ENCODE measurements around the gene MDFIC.

MDFIC gene

GRCh38 chr7:114979803-114980507 is 58.1 kb downstream of the MDFIC start:
- Histone ChIP-seq H3K9ac (ENCODE audit: low read depth, low read length) (no peak overlapping the region), H3K27ac (ENCODE audit: low read length) (no peak overlapping the region), H3K9me3 (ENCODE audit: insufficient read depth, low read depth, low read length) (no peaks in the 10 kb centered on the region), H3K27me3 (ENCODE audit: insufficient read depth, low read length) (no peaks in the 10 kb centered on the region), H3K4me1 (ENCODE audit: insufficient read depth, low read length) (peaks cover 17% of the 10 kb centered on the region), H3K36me3 (ENCODE audit: insufficient read depth, low read depth, low read length) (no peaks in the 10 kb centered on the region), H3K4me3 (ENCODE audit: low read length) (no peak overlapping the region)

- no peak overlapping the region for H3K9ac ChIP-seq (ENCODE audit: low read depth, low read length)
- H3K4me1 ChIP-seq (ENCODE audit: insufficient read depth, low read length) = peaks cover 17% of the 10 kb centered on the region
- no peak overlapping the region for H3K27ac ChIP-seq (ENCODE audit: low read length)
- H3K27me3 ChIP-seq (ENCODE audit: insufficient read depth, low read length) = no peaks in the 10 kb centered on the region
- no peaks in the 10 kb centered on the region for H3K9me3 ChIP-seq (ENCODE audit: insufficient read depth, low read depth, low read length)
- no peak overlapping the region for H3K4me3 ChIP-seq (ENCODE audit: low read length)
- no peaks in the 10 kb centered on the region for H3K36me3 ChIP-seq (ENCODE audit: insufficient read depth, low read depth, low read length)
Observed at GRCh38 chr7:114981323-114981722, 59.4 kb downstream of the MDFIC start.

DNA sequence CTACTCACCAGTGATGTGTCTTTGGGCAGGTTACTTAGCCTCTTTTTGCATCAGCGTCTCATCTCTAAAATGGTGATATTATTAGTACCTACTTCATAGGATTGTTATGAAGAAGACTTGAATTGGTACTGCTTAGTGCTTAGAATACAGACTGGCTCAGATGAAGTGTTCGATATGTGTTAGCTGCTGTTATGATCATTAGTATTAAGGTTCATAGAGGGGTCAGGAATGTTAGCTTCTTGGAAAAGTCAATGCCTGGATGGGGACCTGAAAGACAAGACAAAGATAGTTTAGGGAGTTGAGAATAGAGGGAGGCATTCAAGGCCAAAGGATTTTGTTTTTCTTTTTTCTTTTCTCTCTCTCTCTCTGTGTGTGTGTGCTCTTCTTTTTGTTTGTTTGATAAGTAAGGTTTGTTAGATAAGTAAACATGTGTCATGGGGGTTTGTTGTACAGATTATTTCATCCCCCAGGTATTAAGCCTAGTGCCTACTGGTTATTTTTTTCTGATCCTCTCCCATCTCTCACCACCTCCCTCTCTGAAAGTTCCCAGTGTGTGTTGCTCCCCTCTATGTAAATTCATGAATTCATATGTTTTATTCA is 63.3 kb downstream of the MDFIC start:
- no peaks in the 10 kb centered on the region for H3K9me3 ChIP-seq (ENCODE audit: insufficient read depth, low read depth, low read length)
- H3K9ac ChIP-seq (ENCODE audit: low read depth, low read length) = no peak overlapping the region
- H3K27me3 ChIP-seq (ENCODE audit: insufficient read depth, low read length) = no peaks in the 10 kb centered on the region
- H3K4me1 ChIP-seq (ENCODE audit: insufficient read depth, low read length) = peaks cover 21% of the 10 kb centered on the region
- no peak overlapping the region for H3K4me3 ChIP-seq (ENCODE audit: low read length)
- no peak overlapping the region for H3K27ac ChIP-seq (ENCODE audit: low read length)
- no peaks in the 10 kb centered on the region for H3K36me3 ChIP-seq (ENCODE audit: insufficient read depth, low read depth, low read length)

GRCh38 chr7:114986190-114987180 is 64.6 kb downstream of the MDFIC start:
- H3K27ac ChIP-seq (ENCODE audit: low read length) = no peak overlapping the region
- H3K27me3 ChIP-seq (ENCODE audit: insufficient read depth, low read length) = no peaks in the 10 kb centered on the region
- no peak overlapping the region for H3K9ac ChIP-seq (ENCODE audit: low read depth, low read length)
- H3K36me3 ChIP-seq (ENCODE audit: insufficient read depth, low read depth, low read length) = no peaks in the 10 kb centered on the region
- peak overlapping the region; percentile 20; the same call in 1 of the 2 replicates for H3K4me3 ChIP-seq (ENCODE audit: low read length)
- H3K9me3 ChIP-seq (ENCODE audit: insufficient read depth, low read depth, low read length) = no peaks in the 10 kb centered on the region
- peaks cover 19% of the 10 kb centered on the region for H3K4me1 ChIP-seq (ENCODE audit: insufficient read depth, low read length)

DNA sequence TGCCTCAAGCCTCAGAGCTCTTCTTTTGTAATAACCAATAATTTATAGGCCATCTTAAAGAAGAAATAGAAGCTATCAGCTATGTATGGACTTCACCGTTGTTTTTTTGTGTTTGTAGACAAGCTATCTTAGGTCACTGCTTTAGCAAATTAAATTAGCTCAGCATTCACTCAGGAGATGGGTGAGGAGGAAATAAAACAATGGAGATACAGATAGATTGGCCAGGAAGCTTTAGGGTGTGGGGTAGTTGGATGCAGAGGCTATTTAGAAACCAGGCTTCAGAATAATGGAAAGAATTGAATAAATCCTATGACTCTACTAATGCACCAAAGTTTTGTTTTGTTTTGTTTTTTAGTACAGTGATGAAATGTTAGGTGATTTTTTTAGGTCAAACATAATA is 66.1 kb downstream of the MDFIC start:
- H3K4me3 ChIP-seq (ENCODE audit: low read length) = no peak overlapping the region
- peaks cover 19% of the 10 kb centered on the region for H3K4me1 ChIP-seq (ENCODE audit: insufficient read depth, low read length)
- no peaks in the 10 kb centered on the region for H3K27me3 ChIP-seq (ENCODE audit: insufficient read depth, low read length)
- H3K36me3 ChIP-seq (ENCODE audit: insufficient read depth, low read depth, low read length) = no peaks in the 10 kb centered on the region
- H3K9ac ChIP-seq (ENCODE audit: low read depth, low read length) = no peak overlapping the region
- H3K9me3 ChIP-seq (ENCODE audit: insufficient read depth, low read depth, low read length) = no peaks in the 10 kb centered on the region
- no peak overlapping the region for H3K27ac ChIP-seq (ENCODE audit: low read length)

GRCh38 chr7:114988755-114989375 is 67.0 kb downstream of the MDFIC start:
- no peaks in the 10 kb centered on the region for H3K36me3 ChIP-seq (ENCODE audit: insufficient read depth, low read depth, low read length)
- no peaks in the 10 kb centered on the region for H3K27me3 ChIP-seq (ENCODE audit: insufficient read depth, low read length)
- no peaks in the 10 kb centered on the region for H3K9me3 ChIP-seq (ENCODE audit: insufficient read depth, low read depth, low read length)
- H3K27ac ChIP-seq (ENCODE audit: low read length) = no peak overlapping the region
- no peak overlapping the region for H3K9ac ChIP-seq (ENCODE audit: low read depth, low read length)
- H3K4me1 ChIP-seq (ENCODE audit: insufficient read depth, low read length) = peaks cover 19% of the 10 kb centered on the region
- H3K4me3 ChIP-seq (ENCODE audit: low read length) = no peak overlapping the region

DNA sequence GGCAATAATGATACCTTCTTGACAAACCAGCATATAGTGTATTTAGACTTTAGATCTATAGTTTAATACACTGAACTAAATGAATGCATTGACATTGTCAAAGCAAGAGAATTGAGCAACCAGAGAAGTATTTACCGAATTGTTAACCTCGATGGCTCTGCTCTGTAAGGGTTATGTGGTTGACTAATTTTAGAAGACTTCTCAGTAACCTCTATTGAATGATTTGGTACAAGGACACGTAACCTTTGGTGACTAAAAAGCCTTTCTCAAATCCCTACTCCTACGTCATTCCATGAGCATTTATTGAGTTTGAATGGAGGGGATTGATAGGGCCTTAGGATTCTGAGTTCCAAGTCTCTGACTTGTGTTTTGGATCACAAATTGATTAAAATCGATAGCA is 67.6 kb downstream of the MDFIC start:
- Histone ChIP-seq H3K36me3 (ENCODE audit: insufficient read depth, low read depth, low read length) (no peaks in the 10 kb centered on the region), H3K9ac (ENCODE audit: low read depth, low read length) (no peak overlapping the region), H3K27me3 (ENCODE audit: insufficient read depth, low read length) (no peaks in the 10 kb centered on the region), H3K4me1 (ENCODE audit: insufficient read depth, low read length) (peaks cover 19% of the 10 kb centered on the region), H3K27ac (ENCODE audit: low read length) (no peak overlapping the region), H3K4me3 (ENCODE audit: low read length) (no peak overlapping the region), H3K9me3 (ENCODE audit: insufficient read depth, low read depth, low read length) (no peaks in the 10 kb centered on the region)

GRCh38 chr7:114997487-114998404 is 75.9 kb downstream of the MDFIC start:
- Histone ChIP-seq H3K4me3 (ENCODE audit: low read length) (no peak overlapping the region), H3K9ac (ENCODE audit: low read depth, low read length) (no peak overlapping the region), H3K36me3 (ENCODE audit: insufficient read depth, low read depth, low read length) (no peaks in the 10 kb centered on the region), H3K4me1 (ENCODE audit: insufficient read depth, low read length) (no peaks in the 10 kb centered on the region), H3K27ac (ENCODE audit: low read length) (no peak overlapping the region), H3K27me3 (ENCODE audit: insufficient read depth, low read length) (no peaks in the 10 kb centered on the region), H3K9me3 (ENCODE audit: insufficient read depth, low read depth, low read length) (peaks cover 5% of the 10 kb centered on the region; the same call in 1 of the 2 replicates)

- Histone ChIP-seq H3K27ac (ENCODE audit: low read length) (no peak overlapping the region), H3K4me1 (ENCODE audit: insufficient read depth, low read length) (peaks cover 20% of the 10 kb centered on the region; the same call in 1 of the 2 replicates), H3K27me3 (ENCODE audit: insufficient read depth, low read length) (peaks cover 21% of the 10 kb centered on the region), H3K4me3 (ENCODE audit: low read length) (no peak overlapping the region), H3K9ac (ENCODE audit: low read depth, low read length) (no peak overlapping the region), H3K36me3 (ENCODE audit: insufficient read depth, low read depth, low read length) (no peaks in the 10 kb centered on the region), H3K9me3 (ENCODE audit: insufficient read depth, low read depth, low read length) (no peaks in the 10 kb centered on the region)
Observed at GRCh38 chr7:115004121-115004520, 82.2 kb downstream of the MDFIC start.

GRCh38 chr7:115005251-115005650 is 83.4 kb downstream of the MDFIC start:
- Histone ChIP-seq H3K9ac (ENCODE audit: low read depth, low read length) (no peak overlapping the region), H3K4me1 (ENCODE audit: insufficient read depth, low read length) (peaks cover 30% of the 10 kb centered on the region; the same call in 1 of the 2 replicates), H3K27ac (ENCODE audit: low read length) (no peak overlapping the region), H3K27me3 (ENCODE audit: insufficient read depth, low read length) (peaks cover 21% of the 10 kb centered on the region), H3K9me3 (ENCODE audit: insufficient read depth, low read depth, low read length) (no peaks in the 10 kb centered on the region), H3K4me3 (ENCODE audit: low read length) (no peak overlapping the region), H3K36me3 (ENCODE audit: insufficient read depth, low read depth, low read length) (no peaks in the 10 kb centered on the region)

Measured in iPS-20b (cell line).